HEK293 (cell line): ENCODE results near the gene ITPKC.

ENCODE experiments used
- CTCF ChIA-PET: fragments of 350-600 bp; formaldehyde crosslinking; extraction: SDS; loops from one replicate; lab custom pipeline; 2021; ENCODE audit warnings: antibody characterized with exemption; lab: Yijun Ruan, JAX
- POLR2A ChIA-PET: fragments of 300-600 bp; formaldehyde crosslinking; extraction: SDS; loops from one replicate; lab custom pipeline; 2020; ENCODE audit warnings: antibody characterized with exemption, inconsistent platforms; lab: Yijun Ruan, JAX
- H3K27ac ChIP-seq: fragments of 200-500 bp; sonication (Bioruptor generic); 2 replicates; pipeline ENCODE4 v1.5.1; 2014; ENCODE audit warnings: low read depth, low read length, control low read depth, inconsistent platforms; ENCODE audit errors: extremely low read depth
- H3K36me3 ChIP-seq, 2 experiments: fragments of 200-500 bp in 1 of 2; sonication (Bioruptor generic) in 1 of 2; 1 replicate in 1 of 2; 2 replicates in 1 of 2; pipeline ENCODE4 v1.5.1; 2014 to 2017; ENCODE audit warnings: inconsistent platforms in 2 of 2, low read length in 2 of 2; ENCODE audit not compliant: control insufficient read depth in 2 of 2, insufficient read depth in 1 of 2
- H3K4me1 ChIP-seq: fragments of 200-500 bp; sonication (Bioruptor generic); 2 replicates; pipeline ENCODE4 v1.5.1; 2014; ENCODE audit warnings: mild to moderate bottlenecking, low read length, inconsistent platforms; ENCODE audit not compliant: control insufficient read depth, insufficient read depth
- H3K4me3 ChIP-seq: 2 replicates; pipeline ENCODE4 v1.5.1; 2011; ENCODE audit warnings: low read depth, mild to moderate bottlenecking, control low read depth, low read length, moderate library complexity
- H3K9me3 ChIP-seq: fragments of 200-500 bp; sonication (Bioruptor generic); 2 replicates; pipeline ENCODE4 v1.5.1; 2014; ENCODE audit warnings: low read depth, low read length, inconsistent platforms; ENCODE audit not compliant: control insufficient read depth, insufficient read depth
- RBAK ChIP-seq: fragments of 450-650 bp; formaldehyde crosslinking; IDR thresholded peaks from 2 replicates; pipeline ENCODE4 v1.5.1; 2016; ENCODE audit warnings: missing biosample characterization, missing genetic modification characterization
- SALL2 ChIP-seq: fragments of 450-650 bp; formaldehyde crosslinking; IDR thresholded peaks from 2 replicates; pipeline ENCODE4 v1.5.0; 2017; ENCODE audit warnings: missing biosample characterization, mild to moderate bottlenecking, missing genetic modification characterization, borderline replicate concordance
- ZNF10 ChIP-seq: fragments of 450-650 bp; formaldehyde crosslinking; IDR thresholded peaks from 2 replicates; pipeline ENCODE4 v1.5.1; 2017; ENCODE audit warnings: missing biosample characterization, missing genetic modification characterization
- ZNF133 ChIP-seq: fragments of 450-650 bp; formaldehyde crosslinking; IDR thresholded peaks from 2 replicates; pipeline ENCODE4 v1.5.1; 2016; ENCODE audit warnings: missing biosample characterization, missing genetic modification characterization
- ZNF146 ChIP-seq: fragments of 450-650 bp; formaldehyde crosslinking; IDR thresholded peaks from 2 replicates; pipeline ENCODE4 v1.5.1; 2016; ENCODE audit warnings: missing biosample characterization, missing genetic modification characterization
- ZNF16 ChIP-seq: fragments of 450-650 bp; formaldehyde crosslinking; IDR thresholded peaks from 2 replicates; pipeline ENCODE4 v1.5.1; 2016; ENCODE audit warnings: low read depth, missing biosample characterization, missing genetic modification characterization
- ZNF18 ChIP-seq: fragments of 450-650 bp; formaldehyde crosslinking; IDR thresholded peaks from 2 replicates; pipeline ENCODE4 v1.5.1; 2016; ENCODE audit warnings: missing biosample characterization, missing genetic modification characterization
- ZNF404 ChIP-seq: fragments of 450-650 bp; formaldehyde crosslinking; IDR thresholded peaks from 2 replicates; pipeline ENCODE4 v1.5.1; 2017; ENCODE audit warnings: missing biosample characterization, missing genetic modification characterization
- ZNF48 ChIP-seq: fragments of 450-650 bp; formaldehyde crosslinking; IDR thresholded peaks from 2 replicates; pipeline ENCODE4 v1.5.1; 2016; ENCODE audit warnings: missing biosample characterization, missing genetic modification characterization
- ZNF560 ChIP-seq: fragments of 450-650 bp; formaldehyde crosslinking; IDR thresholded peaks from 2 replicates; pipeline ENCODE4 v1.5.1; 2017; ENCODE audit warnings: missing biosample characterization, missing genetic modification characterization, borderline replicate concordance
- ZNF585B ChIP-seq: fragments of 450-650 bp; formaldehyde crosslinking; IDR thresholded peaks from 2 replicates; pipeline ENCODE4 v1.5.1; 2016; ENCODE audit warnings: missing biosample characterization, missing genetic modification characterization
- ZNF777 ChIP-seq: fragments of 450-650 bp; formaldehyde crosslinking; IDR thresholded peaks from 2 replicates; pipeline ENCODE4 v1.5.1; 2017; ENCODE audit warnings: missing biosample characterization, missing genetic modification characterization, borderline replicate concordance
- ZNF792 ChIP-seq: fragments of 450-650 bp; formaldehyde crosslinking; IDR thresholded peaks from 2 replicates; pipeline ENCODE4 v1.5.1; 2016; ENCODE audit warnings: missing biosample characterization, missing genetic modification characterization
- ZSCAN16 ChIP-seq: fragments of 450-650 bp; formaldehyde crosslinking; IDR thresholded peaks from 2 replicates; pipeline ENCODE4 v1.5.1; 2016; ENCODE audit warnings: missing biosample characterization, missing genetic modification characterization
- ZXDB ChIP-seq: fragments of 450-650 bp; formaldehyde crosslinking; IDR thresholded peaks from 2 replicates; pipeline ENCODE4 v1.5.1; 2016; ENCODE audit warnings: missing biosample characterization, missing genetic modification characterization

The ITPKC gene

GRCh38 chr19:40723661-40724254, 6.8 kb downstream of the ITPKC start:
- Histone ChIP-seq H3K27ac (0 out of 2 replicates have a peak overlapping the region, but pooled peaks have one; percentile 16), H3K4me3 (no peak overlapping the region), H3K9me3 (no peaks in the 10 kb centered on the region; the same call in 1 of the 2 replicates), H3K36me3 (peaks cover 59 to 90% of the 10 kb centered on the region in 2 experiments), H3K4me1 (peaks cover 11% of the 10 kb centered on the region)
- TF ChIP-seq ZNF404 (tag by site-specific recombination) (peak; percentile 36; the same call in 1 of the 2 replicates), RBAK (tag by site-specific recombination) (0 out of 2 replicates have a peak, but pooled peaks have one; percentile 21), ZNF146 (tag by site-specific recombination) (0 out of 2 replicates have a peak, but pooled peaks have one; percentile 3), ZNF10 (tag by site-specific recombination) (no peak), ZNF792 (tag by site-specific recombination) (no peak)
- ChIA-PET CTCF (interaction anchor here (0.6 kb wide), 1 partner anchor 193 kb away, joined by 7 read pairs; no protein-coding TSS in a partner anchor), POLR2A (interaction anchor here (0.5 to 0.8 kb wide), 2 partner anchors 27 to 30 kb away, joined by 3 to 4 read pairs; partner anchors contain the start of gene ACTMAP)

- 0 out of 2 replicates have a peak overlapping the region, but pooled peaks have one; percentile 16 for H3K27ac ChIP-seq
- no peaks in the 10 kb centered on the region; the same call in 1 of the 2 replicates for H3K9me3 ChIP-seq
- H3K36me3 ChIP-seq: peaks cover 63 to 95% of the 10 kb centered on the region in 2 experiments
- H3K4me3 ChIP-seq: no peak overlapping the region
- POLR2A ChIA-PET: interaction anchor here (0.7 to 1.8 kb wide), 3 partner anchors 26 to 328 kb away, joined by 3 to 4 read pairs (median 4); partner anchors contain the start of genes ACTMAP and RAB4B
- CTCF ChIA-PET: interaction anchor here (0.6 kb wide), 2 partner anchors 193 to 251 kb away, joined by 5 to 7 read pairs; no protein-coding TSS in a partner anchor
- no peak for TF ChIP-seq ZNF16 (tag by site-specific recombination)
- no peak for TF ChIP-seq ZNF560 (tag by site-specific recombination)
- TF ChIP-seq ZXDB (tag by site-specific recombination): no peak
- TF ChIP-seq ZNF18: no peak
- TF ChIP-seq ZNF146 (tag by site-specific recombination): no peak
- TF ChIP-seq, all 188 proteins: peak for 0
- peaks cover 5% of the 10 kb centered on the region for H3K4me1 ChIP-seq
These were observed 7.4 kb downstream of the ITPKC start for GRCh38 chr19:40724315-40724714.

- TF ChIP-seq ZNF777 (tag by site-specific recombination): no peak
- no peak for TF ChIP-seq ZSCAN16 (tag by site-specific recombination)
- no peak for TF ChIP-seq SALL2 (tag by site-specific recombination)
- no peak for TF ChIP-seq ZNF585B (tag by site-specific recombination)
- TF ChIP-seq ZNF48 (tag by site-specific recombination): no peak
- TF ChIP-seq ZNF133 (tag by site-specific recombination): no peak
- POLR2A ChIA-PET: interaction anchor here (0.7 to 3.4 kb wide), 4 partner anchors 8 to 328 kb away, joined by 3 to 16 read pairs (median 4); partner anchors contain the start of genes ACTMAP, COQ8B, ITPKC and RAB4B
- Histone ChIP-seq H3K36me3 (peaks cover 67 to 95% of the 10 kb centered on the region in 2 experiments), H3K27ac (peak overlapping the region; percentile 30; the same call in 1 of the 2 replicates), H3K4me1 (no peaks in the 10 kb centered on the region; the same call in 1 of the 2 replicates), H3K4me3 (no peak overlapping the region), H3K9me3 (no peaks in the 10 kb centered on the region; the same call in 1 of the 2 replicates)
- CTCF ChIA-PET: interaction anchor here (0.6 kb wide), 1 partner anchor 250 kb away, joined by 5 read pairs; no protein-coding TSS in a partner anchor
These were observed 7.9 kb downstream of the ITPKC start for GRCh38 chr19:40724855-40725254.
